GM12874 (cell line): ENCODE results near the gene IKZF1.

Experiments
- CTCF ChIP-seq: IDR thresholded peaks from 2 replicates; pipeline ENCODE4 v1.5.1; 2011; ENCODE audit warnings: low read depth, mild to moderate bottlenecking, control low read depth, low read length, moderate library complexity; ENCODE audit not compliant: insufficient read depth

The IKZF1 gene

GRCh38 chr7:50359258-50359994 lies 54.9 kb downstream of the IKZF1 start:
- TF ChIP-seq CTCF: no peak

GRCh38 chr7:50359995-50360925 lies 55.7 kb downstream of the IKZF1 start:
- TF ChIP-seq CTCF: no peak

GRCh38 chr7:50362142-50362541 lies 57.6 kb downstream of the IKZF1 start:
- TF ChIP-seq CTCF: no peak

- TF ChIP-seq CTCF: no peak
Observed at GRCh38 chr7:50362712-50363282, 58.3 kb downstream of the IKZF1 start.

GRCh38 chr7:50363327-50364060 lies 59.0 kb downstream of the IKZF1 start:
- no peak for TF ChIP-seq CTCF

- no peak for TF ChIP-seq CTCF
Observed at GRCh38 chr7:50364645-50365044, 60.1 kb downstream of the IKZF1 start.

GRCh38 chr7:50366311-50366710 lies 61.8 kb downstream of the IKZF1 start:
- TF ChIP-seq CTCF: no peak
